ENCODE results near the gene YJU2.

The YJU2 gene

GRCh38 chr19:4246767-4247593 is at the start of gene YJU2:
Gene YJU2, plus strand, starts transcription at chr19:4247080. Its CDS starts 67 bp downstream, at chr19:4247147.
- peaks cover 16% of the 10 kb centered on the region for H3K4me1 ChIP-seq (ENCODE audit: low read depth, poor library complexity, severe bottlenecking)
- H3K36me3 ChIP-seq (ENCODE audit: insufficient read depth): no peaks in the 10 kb centered on the region
- no peaks in the 10 kb centered on the region for H4K20me1 ChIP-seq (ENCODE audit: insufficient read depth)
- H3K27ac ChIP-seq: peak within 1 kb of the TSS; percentile 88
- H3K9ac ChIP-seq: peak within 1 kb of the TSS; percentile 77
- no peaks in the 10 kb centered on the region for H3K27me3 ChIP-seq (ENCODE audit: insufficient read depth, low read depth)
- no peak within 1 kb of the TSS for H3K4me3 ChIP-seq (IDR thresholded peaks at IDR 0.05; ENCODE audit: insufficient read depth, low read depth, low read length)
- no peaks in the 10 kb centered on the region for H3K79me2 ChIP-seq (ENCODE audit: insufficient read depth, low read depth)
- peak within 1 kb of the TSS; percentile 51; the same call in 1 of the 2 replicates for H3K4me2 ChIP-seq
- H2AFZ ChIP-seq (ENCODE audit: low read depth): peak within 1 kb of the TSS; percentile 85
- TF ChIP-seq CTCF (conservative IDR thresholded peaks at IDR 0.05; ENCODE audit: low read depth, low read length): peak; percentile 26

GRCh38 chr19:4197228-4197624 is 49.7 kb upstream of the YJU2 start:
- TF ChIP-seq CTCF (conservative IDR thresholded peaks at IDR 0.05; ENCODE audit: low read depth, low read length): no peak
- Histone ChIP-seq H3K9ac (no peak overlapping the region), H3K4me2 (no peak overlapping the region), H3K27me3 (ENCODE audit: insufficient read depth, low read depth) (peaks cover 58% of the 10 kb centered on the region), H3K79me2 (ENCODE audit: insufficient read depth, low read depth) (no peaks in the 10 kb centered on the region), H4K20me1 (ENCODE audit: insufficient read depth) (no peaks in the 10 kb centered on the region), H3K27ac (no peak overlapping the region), H3K4me3 (IDR thresholded peaks at IDR 0.05; ENCODE audit: insufficient read depth, low read depth, low read length) (no peak overlapping the region), H3K4me1 (ENCODE audit: low read depth, poor library complexity, severe bottlenecking) (no peaks in the 10 kb centered on the region), H3K36me3 (ENCODE audit: insufficient read depth) (no peaks in the 10 kb centered on the region), H2AFZ (ENCODE audit: low read depth) (no peak overlapping the region)

GRCh38 chr19:4197625-4198466 is 49.0 kb upstream of the YJU2 start:
- no peak overlapping the region for H3K4me3 ChIP-seq (IDR thresholded peaks at IDR 0.05; ENCODE audit: insufficient read depth, low read depth, low read length)
- H3K9ac ChIP-seq: no peak overlapping the region
- no peaks in the 10 kb centered on the region for H4K20me1 ChIP-seq (ENCODE audit: insufficient read depth)
- no peak for TF ChIP-seq CTCF (conservative IDR thresholded peaks at IDR 0.05; ENCODE audit: low read depth, low read length)
- H2AFZ ChIP-seq (ENCODE audit: low read depth): no peak overlapping the region
- H3K4me1 ChIP-seq (ENCODE audit: low read depth, poor library complexity, severe bottlenecking): no peaks in the 10 kb centered on the region
- H3K27ac ChIP-seq: no peak overlapping the region
- H3K4me2 ChIP-seq: no peak overlapping the region
- H3K79me2 ChIP-seq (ENCODE audit: insufficient read depth, low read depth): no peaks in the 10 kb centered on the region
- peaks cover 59% of the 10 kb centered on the region for H3K27me3 ChIP-seq (ENCODE audit: insufficient read depth, low read depth)
- H3K36me3 ChIP-seq (ENCODE audit: insufficient read depth): no peaks in the 10 kb centered on the region

GRCh38 chr19:4198467-4199126 is 48.3 kb upstream of the YJU2 start:
- Histone ChIP-seq H3K4me2 (no peak overlapping the region), H3K27ac (no peak overlapping the region), H3K4me1 (ENCODE audit: low read depth, poor library complexity, severe bottlenecking) (no peaks in the 10 kb centered on the region), H3K27me3 (ENCODE audit: insufficient read depth, low read depth) (peaks cover 61% of the 10 kb centered on the region), H3K9ac (no peak overlapping the region), H2AFZ (ENCODE audit: low read depth) (no peak overlapping the region), H3K79me2 (ENCODE audit: insufficient read depth, low read depth) (no peaks in the 10 kb centered on the region), H3K4me3 (IDR thresholded peaks at IDR 0.05; ENCODE audit: insufficient read depth, low read depth, low read length) (no peak overlapping the region), H4K20me1 (ENCODE audit: insufficient read depth) (no peaks in the 10 kb centered on the region), H3K36me3 (ENCODE audit: insufficient read depth) (no peaks in the 10 kb centered on the region)
- no peak for TF ChIP-seq CTCF (conservative IDR thresholded peaks at IDR 0.05; ENCODE audit: low read depth, low read length)

All from KMS-11 (cell line).